Measurements from ENCODE around the gene NTSR2. TPM values are rescaled to one million over a fixed set of nuclear protein-coding genes. Genes with fewer than 3 reads are reported as not detected.

NTSR2 gene
- total and polyA plus RNA-seq, 2 of the 8 experiments (the other 6 are each of a cell fraction or from before 2014, with no cell fraction given), result 0.05 TPM; not detected in 1

DNA sequence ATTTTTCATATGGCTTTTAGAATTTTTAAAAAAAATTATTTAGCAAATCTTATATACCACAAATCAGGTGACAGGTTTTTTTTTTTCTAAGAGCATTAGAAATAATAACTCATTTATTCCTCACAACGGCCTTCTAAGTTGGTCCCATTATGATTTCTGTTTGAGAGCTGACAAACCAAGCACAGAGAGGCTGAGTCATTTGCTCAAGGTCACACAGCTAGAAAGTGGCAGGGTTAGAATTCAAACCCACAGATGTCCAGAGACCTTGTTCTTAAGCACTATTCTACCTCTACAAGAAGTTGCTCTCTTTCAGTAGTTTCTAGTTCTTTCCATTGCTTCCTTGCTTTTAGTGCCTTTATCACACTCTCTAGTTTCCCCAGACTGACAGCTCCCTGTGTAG, 47.6 kb upstream of the NTSR2 start (continued):
- no peak for TF ChIP-seq HDAC6 (IDR thresholded peaks at IDR 0.05; ENCODE audit: low read depth, low read length)
- no peak for TF ChIP-seq CBX8 (IDR thresholded peaks at IDR 0.05; ENCODE audit: borderline replicate concordance, low read depth, low read length)
- no peak for TF ChIP-seq CBX5 (IDR thresholded peaks at IDR 0.05; ENCODE audit: low read depth, low read length)
